Lower lobe of right lung (tissue), 2 donors: Measurements from ENCODE around the gene TAS2R46. TPM values are rescaled to one million over a fixed set of nuclear protein-coding genes. Genes with fewer than 3 reads are reported as not detected.
"Not testable (repeated sequence)": the region's sequence is repeated elsewhere in the genome, so short reads cannot be mapped to it uniquely, and the experiment has no call there.

Source experiments
- ATAC-seq, 2 donors: fragments of 200-7000 bp; cut with Tn5 transposase; one replicate each; pipeline ENCODE4 v1.9.1; 2020 to 2022; ENCODE audit warnings: mild to moderate bottlenecking in 2 of 2, moderate library complexity in 2 of 2
- DNase-seq: peaks from one replicate; pipeline ENCODE4 v3.0.0-alpha.2; 2020
- H3K27ac ChIP-seq: fragments of 200-600 bp; one replicate; pipeline ENCODE4 v1.8.0; 2022
- H3K27me3 ChIP-seq: fragments of 200-600 bp; one replicate; pipeline ENCODE4 v1.8.0; 2022; ENCODE audit warnings: low read depth
- H3K36me3 ChIP-seq: fragments of 200-600 bp; one replicate; pipeline ENCODE4 v1.8.0; 2022; ENCODE audit warnings: mild to moderate bottlenecking
- H3K4me1 ChIP-seq: fragments of 200-600 bp; one replicate; pipeline ENCODE4 v1.8.0; 2022
- H3K4me3 ChIP-seq: fragments of 200-600 bp; one replicate; pipeline ENCODE4 v1.8.0; 2022; ENCODE audit warnings: mild to moderate bottlenecking
- H3K9me3 ChIP-seq: fragments of 200-600 bp; one replicate; pipeline ENCODE4 v1.8.0; 2022
- intact Hi-C: fragments of 100-400 bp; cut with DNase I; formaldehyde crosslinking; loops from one replicate; pipeline ENCODE4 v1.11.0; 2022
- total RNA-seq: library from RNA; stranded (reverse); fragmentation: NEBNext Ultra II Directional; extraction: Animal tissue kit (Norgen Biotek cat#: 25700); gene quantifications from one replicate; pipeline ENCODE4 v1.2.1, GENCODE V29; 2021
- TF ChIP-seq, protein P1 (sequence below): fragments of 200-600 bp; IDR thresholded peaks from one replicate; pipeline ENCODE4 v1.8.0; 2022; ENCODE audit warnings: antibody characterized with exemption, mild to moderate bottlenecking
- donor health status: DM: no; HTN: yes; CAD: no; lungs with severe emphysema.

The TAS2R46 gene
- total RNA-seq, 1 donor from 2014 or later, result 1.7 TPM

DNA sequence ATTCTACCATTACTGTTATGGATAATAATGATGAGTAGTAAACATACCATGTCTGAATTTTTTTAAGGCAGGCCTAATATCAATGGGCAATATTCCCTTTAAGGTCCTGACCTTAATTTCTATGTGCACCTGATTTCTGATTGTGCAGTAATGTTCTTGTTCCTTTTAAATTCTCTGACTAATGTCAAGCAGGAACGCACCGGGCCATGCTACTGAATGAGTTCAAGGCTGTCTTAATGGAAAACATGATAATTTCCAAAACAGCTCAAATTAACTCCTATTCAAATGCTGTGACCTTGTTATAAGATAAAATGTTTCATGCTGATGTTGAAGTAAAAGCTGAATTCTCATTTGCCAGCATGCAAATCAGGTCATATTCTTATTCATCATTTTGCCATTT is 6.8 kb downstream of the TAS2R46 start:
- Histone ChIP-seq H3K9me3 (peaks cover 2% of the 10 kb centered on the region), H3K27me3 (no peaks in the 10 kb centered on the region), H3K4me1 (no peaks in the 10 kb centered on the region), H3K4me3 (no peak overlapping the region), H3K36me3 (no peaks in the 10 kb centered on the region), H3K27ac (no peak overlapping the region)
- DNase-seq (no peak), ATAC-seq (no peak)
- intact Hi-C loops, result no loop called here
- TF ChIP-seq, protein P1, sequence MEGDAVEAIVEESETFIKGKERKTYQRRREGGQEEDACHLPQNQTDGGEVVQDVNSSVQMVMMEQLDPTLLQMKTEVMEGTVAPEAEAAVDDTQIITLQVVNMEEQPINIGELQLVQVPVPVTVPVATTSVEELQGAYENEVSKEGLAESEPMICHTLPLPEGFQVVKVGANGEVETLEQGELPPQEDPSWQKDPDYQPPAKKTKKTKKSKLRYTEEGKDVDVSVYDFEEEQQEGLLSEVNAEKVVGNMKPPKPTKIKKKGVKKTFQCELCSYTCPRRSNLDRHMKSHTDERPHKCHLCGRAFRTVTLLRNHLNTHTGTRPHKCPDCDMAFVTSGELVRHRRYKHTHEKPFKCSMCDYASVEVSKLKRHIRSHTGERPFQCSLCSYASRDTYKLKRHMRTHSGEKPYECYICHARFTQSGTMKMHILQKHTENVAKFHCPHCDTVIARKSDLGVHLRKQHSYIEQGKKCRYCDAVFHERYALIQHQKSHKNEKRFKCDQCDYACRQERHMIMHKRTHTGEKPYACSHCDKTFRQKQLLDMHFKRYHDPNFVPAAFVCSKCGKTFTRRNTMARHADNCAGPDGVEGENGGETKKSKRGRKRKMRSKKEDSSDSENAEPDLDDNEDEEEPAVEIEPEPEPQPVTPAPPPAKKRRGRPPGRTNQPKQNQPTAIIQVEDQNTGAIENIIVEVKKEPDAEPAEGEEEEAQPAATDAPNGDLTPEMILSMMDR, result no peak

DNA sequence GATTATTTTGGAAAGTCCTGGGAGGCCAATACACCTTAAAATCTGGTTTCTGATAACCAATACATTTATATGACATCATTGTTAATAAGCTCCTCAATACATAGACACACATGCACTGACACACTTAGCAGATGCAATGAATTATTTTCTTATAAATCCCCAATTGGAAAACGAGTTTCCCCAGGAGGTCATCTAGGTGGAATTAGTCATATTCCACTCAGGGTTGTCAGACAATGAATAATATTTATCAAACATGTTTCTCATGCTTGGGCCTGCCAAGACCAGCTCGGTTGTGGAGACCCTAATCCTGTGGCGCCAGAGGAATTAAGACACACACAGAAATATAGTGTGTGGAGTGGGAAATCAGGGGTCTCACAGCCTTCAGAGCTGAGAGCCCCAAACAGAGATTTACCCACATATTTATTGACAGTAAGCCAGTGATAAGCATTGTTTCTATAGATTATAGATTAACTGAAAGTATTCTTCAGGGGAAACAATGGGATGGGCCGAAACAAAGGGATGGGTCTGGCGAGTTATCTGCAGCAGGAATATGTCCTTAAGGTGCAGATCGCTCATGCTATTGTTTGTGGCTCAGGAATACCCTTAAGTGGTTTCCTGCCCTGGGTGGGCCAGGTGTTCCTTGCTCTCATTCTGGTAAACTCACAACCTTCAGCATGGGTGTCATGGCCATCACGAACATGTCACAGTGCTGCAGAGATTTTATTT is 12.1 kb downstream of the TAS2R46 start:
- intact Hi-C loops, H3K27me3 ChIP-seq, H3K27ac ChIP-seq, ATAC-seq, H3K9me3 ChIP-seq, H3K4me1 ChIP-seq, H3K4me3 ChIP-seq, H3K36me3 ChIP-seq, DNase-seq: not testable (repeated sequence)

DNA sequence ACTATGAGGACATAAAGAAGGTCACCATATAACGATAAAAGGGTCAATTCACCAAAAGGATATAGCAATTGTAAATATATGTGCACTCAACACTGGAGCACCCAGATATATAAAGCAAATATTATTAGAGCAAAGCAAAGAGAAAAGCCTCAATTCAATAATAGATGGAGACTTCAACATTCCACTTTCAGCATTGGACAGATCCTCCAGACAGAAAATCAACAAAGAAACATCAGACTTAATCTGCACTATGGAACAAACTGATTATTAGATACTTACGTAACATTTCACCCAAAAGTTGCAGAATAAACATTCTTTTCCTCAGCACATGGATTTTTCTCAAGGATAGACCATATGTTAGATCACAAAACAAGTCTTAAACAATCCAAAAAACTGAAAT is 20.7 kb downstream of the TAS2R46 start:
- H3K27ac ChIP-seq, ATAC-seq, H3K4me3 ChIP-seq, H3K9me3 ChIP-seq, H3K36me3 ChIP-seq, intact Hi-C loops, H3K27me3 ChIP-seq, DNase-seq, H3K4me1 ChIP-seq: not testable (repeated sequence)

DNA sequence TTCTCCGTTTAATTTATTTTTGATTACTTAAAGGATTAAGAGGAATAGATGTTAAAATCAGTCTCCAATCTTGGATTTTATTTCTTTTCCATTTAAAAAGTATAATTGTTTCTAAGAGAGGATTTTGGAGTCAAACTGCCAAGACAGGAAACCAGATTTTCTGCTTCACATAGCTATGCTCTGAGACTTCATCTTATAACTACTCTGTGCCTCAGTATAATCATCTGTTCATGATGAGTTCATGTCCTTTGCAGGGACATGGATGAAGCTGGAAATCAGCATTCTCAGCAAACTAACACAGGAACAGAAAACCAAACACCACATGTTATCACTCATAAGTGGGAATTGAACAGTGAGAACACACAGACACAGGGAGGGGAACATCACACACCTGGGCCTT is 21.9 kb downstream of the TAS2R46 start:
- DNase-seq (no peak), ATAC-seq (no peak)
- H3K27me3 ChIP-seq, result no peaks in the 10 kb centered on the region
- TF ChIP-seq, protein P1, result no peak
- H3K27ac ChIP-seq, result no peak overlapping the region
- no peaks in the 10 kb centered on the region for H3K36me3 ChIP-seq
- H3K9me3 ChIP-seq, result no peaks in the 10 kb centered on the region
- no peaks in the 10 kb centered on the region for H3K4me1 ChIP-seq
- intact Hi-C loops, result no loop called here
- H3K4me3 ChIP-seq, result no peak overlapping the region

DNA sequence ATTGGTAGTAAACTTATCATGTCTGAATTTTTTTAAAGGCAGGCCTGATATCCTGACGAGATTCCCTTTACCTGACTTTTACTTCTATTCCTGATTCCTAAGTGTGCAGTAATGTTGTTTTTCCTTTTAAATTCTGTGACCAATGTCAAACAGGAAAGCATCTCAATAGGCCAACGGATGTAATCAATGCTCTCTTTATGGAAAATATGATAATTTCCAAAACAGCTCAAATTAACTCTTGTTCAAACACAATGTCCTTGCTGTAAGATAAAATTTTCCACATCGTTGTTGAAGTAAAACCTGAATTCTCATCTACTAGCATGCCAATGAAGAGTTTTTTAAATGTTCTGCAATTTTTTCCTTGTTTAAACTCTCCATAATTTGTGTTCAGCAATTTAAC is 22.9 kb downstream of the TAS2R46 start:
- Histone ChIP-seq H3K4me3 (no peak overlapping the region), H3K27ac (no peak overlapping the region), H3K9me3 (no peaks in the 10 kb centered on the region), H3K36me3 (no peaks in the 10 kb centered on the region), H3K4me1 (no peaks in the 10 kb centered on the region), H3K27me3 (no peaks in the 10 kb centered on the region)
- intact Hi-C loops, result no loop called here
- ATAC-seq, result no peak
- TF ChIP-seq, protein P1, result no peak
- no peak for DNase-seq

DNA sequence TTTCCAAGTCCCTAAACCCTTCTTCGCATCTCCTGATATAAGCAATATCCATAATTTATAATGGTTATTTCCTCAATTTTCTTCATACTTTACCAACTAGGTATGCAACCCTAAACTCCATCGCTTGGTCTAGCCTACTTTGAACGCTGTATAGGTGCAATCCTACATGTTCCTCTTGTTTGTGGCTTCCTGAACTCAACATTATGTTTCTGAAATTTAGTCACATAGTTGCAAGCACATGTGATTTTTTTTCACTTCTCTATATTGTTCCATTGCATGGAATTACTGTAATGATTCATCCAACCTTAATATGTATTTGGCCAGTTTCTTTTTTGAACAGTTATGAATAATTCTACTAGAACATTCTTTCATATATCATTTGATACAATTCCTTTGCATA is 28.1 kb downstream of the TAS2R46 start:
- H3K9me3 ChIP-seq, H3K36me3 ChIP-seq, H3K27ac ChIP-seq, intact Hi-C loops, H3K4me1 ChIP-seq, DNase-seq, H3K27me3 ChIP-seq, H3K4me3 ChIP-seq, ATAC-seq: not testable (repeated sequence)

DNA sequence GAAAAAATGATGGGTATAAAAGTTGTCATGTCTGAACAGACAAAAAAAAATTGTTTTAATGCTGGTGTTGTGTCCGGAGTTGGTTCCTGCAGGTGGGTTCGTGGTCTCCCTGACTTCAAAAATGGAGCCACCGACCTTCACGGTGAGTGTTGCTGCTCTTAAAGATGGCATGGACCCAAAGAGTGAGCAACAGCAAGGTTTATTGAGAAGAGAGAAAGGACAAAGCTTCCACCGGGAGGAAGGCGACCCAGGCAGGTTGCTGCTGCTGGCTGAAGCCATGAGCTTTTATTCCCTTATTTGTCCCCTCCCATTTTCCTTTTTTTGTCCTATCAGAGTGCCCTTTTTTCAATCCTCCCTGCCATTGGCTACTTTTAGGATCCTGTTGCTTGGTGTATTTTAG is 30.8 kb downstream of the TAS2R46 start, which contains the start of gene TAS2R31:
Gene TAS2R31, minus strand, starts transcription at position 101 of the 400 bp plus-strand sequence. Its CDS starts 72 bp downstream, at position 29.
- Histone ChIP-seq H3K4me3 (no peak within 1 kb of the TSS), H3K36me3 (no peaks in the 10 kb centered on the region), H3K4me1 (no peaks in the 10 kb centered on the region), H3K27ac (no peak within 1 kb of the TSS), H3K9me3 (no peaks in the 10 kb centered on the region), H3K27me3 (no peaks in the 10 kb centered on the region)
- intact Hi-C loops, result no loop called here
- DNase-seq (no peak), ATAC-seq (no peak)
- TF ChIP-seq, protein P1, result no peak
